Mammary microvascular endothelial cell (primary cell): Measurements from ENCODE around the gene PCDHGA6. TPM values are rescaled to one million over a fixed set of nuclear protein-coding genes. Genes with fewer than 3 reads are reported as not detected.

Experiments
- total RNA-seq: library from RNA; depleted of rRNA; stranded (reverse); fragments of >200 nt; gene quantifications from 2 replicates; pipeline ENCODE4 v1.2.3, GENCODE V29; 2015

PCDHGA6 gene
- total RNA-seq = 0.73 and 1.2 TPM in 2 replicates

GRCh38 chr5:141373673-141374317 lies at the start of gene PCDHGA6:
Gene PCDHGA6 (plus strand): TSS chr5:141373891. CDS start chr5:141374084, 193 bp downstream.

GRCh38 chr5:141330299-141331080 lies 43.2 kb upstream of the PCDHGA6 start, which contains the start of gene PCDHGA1:
Gene PCDHGA1 (plus strand): TSS chr5:141330514.

GRCh38 chr5:141338538-141339306 lies 35.0 kb upstream of the PCDHGA6 start, which contains the start of gene PCDHGA2:
Gene PCDHGA2 (plus strand): TSS chr5:141338760.

GRCh38 chr5:141343242-141343952 lies 30.3 kb upstream of the PCDHGA6 start, which contains the start of gene PCDHGA3:
Gene PCDHGA3 (plus strand): TSS chr5:141343829. CDS start chr5:141344034, 205 bp downstream.

GRCh38 chr5:141349917-141350619 lies 23.6 kb upstream of the PCDHGA6 start, which contains the start of gene PCDHGB1:
Gene PCDHGB1 (plus strand): TSS chr5:141350099. CDS start chr5:141350261, 162 bp downstream.

GRCh38 chr5:141354900-141355469 lies 18.7 kb upstream of the PCDHGA6 start, which contains the start of gene PCDHGA4:
Gene PCDHGA4 (plus strand): TSS chr5:141355021. CDS start chr5:141355108, 87 bp downstream.

GRCh38 chr5:141359790-141360426 lies 13.8 kb upstream of the PCDHGA6 start, which contains the start of gene PCDHGB2:
Gene PCDHGB2 (plus strand): TSS chr5:141359994. CDS start chr5:141360136, 142 bp downstream.

GRCh38 chr5:141363952-141364660 lies 9.6 kb upstream of the PCDHGA6 start, which contains the start of gene PCDHGA5:
Gene PCDHGA5 (plus strand): TSS chr5:141364162. CDS start chr5:141364331, 169 bp downstream.

GRCh38 chr5:141369994-141370848 lies 3.5 kb upstream of the PCDHGA6 start, which contains the start of gene PCDHGB3:
Gene PCDHGB3 (plus strand): TSS chr5:141370242. CDS start chr5:141370395, 153 bp downstream.

GRCh38 chr5:141382469-141383294 lies 9.0 kb downstream of the PCDHGA6 start, which contains the start of gene PCDHGA7:
Gene PCDHGA7 (plus strand): TSS chr5:141382742. CDS start chr5:141382900, 158 bp downstream.

GRCh38 chr5:141387557-141388311 lies 14.0 kb downstream of the PCDHGA6 start, which contains the start of gene PCDHGB4:
Gene PCDHGB4 (plus strand): TSS chr5:141387698. CDS start chr5:141387885, 187 bp downstream.

GRCh38 chr5:141392429-141393198 lies 18.9 kb downstream of the PCDHGA6 start, which contains the start of gene PCDHGA8:
Gene PCDHGA8 (plus strand): TSS chr5:141392633. CDS start chr5:141392814, 181 bp downstream.

GRCh38 chr5:141397756-141398551 lies 24.3 kb downstream of the PCDHGA6 start, which contains the start of gene PCDHGB5:
Gene PCDHGB5 (plus strand): TSS chr5:141397947. CDS start chr5:141398128, 181 bp downstream.

GRCh38 chr5:141402553-141403243 lies 29.0 kb downstream of the PCDHGA6 start, which contains the start of gene PCDHGA9:
Gene PCDHGA9 (plus strand): TSS chr5:141402778. CDS start chr5:141402953, 175 bp downstream.

